NCI-H2227 (cell line): ENCODE results near the gene KLK3.

Experiments
- DNase-seq: peaks from one replicate; lab custom pipeline; 2025; ENCODE audit not compliant: unreplicated experiment; lab: John Stamatoyannopoulos, UW

The KLK3 gene

GRCh38 chr19:50896591-50897190 is 42.0 kb downstream of the KLK3 start:
- no peak for DNase-seq

- no peak for DNase-seq
These were observed 42.5 kb downstream of the KLK3 start for GRCh38 chr19:50897191-50897607.

GRCh38 chr19:50897612-50898011 is 42.9 kb downstream of the KLK3 start:
- no peak for DNase-seq

GRCh38 chr19:50898018-50898417 is 43.3 kb downstream of the KLK3 start:
- DNase-seq, result no peak

- DNase-seq, result no peak
These were observed 44.9 kb downstream of the KLK3 start for GRCh38 chr19:50899569-50899968.

- DNase-seq, result no peak
These were observed 47.9 kb downstream of the KLK3 start for GRCh38 chr19:50902640-50903039.

- DNase-seq, result peak; percentile 13
These were observed 51.5 kb downstream of the KLK3 start for GRCh38 chr19:50906217-50906616.

- no peak for DNase-seq
These were observed 53.6 kb downstream of the KLK3 start for GRCh38 chr19:50908336-50908735.

GRCh38 chr19:50909240-50910070 is 54.7 kb downstream of the KLK3 start:
- peak; percentile 87 for DNase-seq
